MCF 10A (cell line): ENCODE measurements around the gene DGCR2. TPM values are rescaled to one million over a fixed set of nuclear protein-coding genes. Genes with fewer than 3 reads are reported as not detected.

Experiments used
- BruUV-seq: library from RNA; stranded (reverse); fragments of 400-500 nt; replicated peaks from 2 replicates; lab custom pipeline; 2021; lab: Mats Ljungman, UMichigan
- CTCF ChIA-PET: fragments of 300-600 bp; sonication (Branson Sonifier 250); formaldehyde crosslinking; extraction: SDS; loops from one replicate; lab custom pipeline; 2021; ENCODE audit warnings: antibody characterized with exemption, inconsistent platforms; lab: Yijun Ruan, JAX
- POLR2A ChIA-PET: fragments of 300-600, 350-650 bp; sonication (Branson Sonifier 250); formaldehyde crosslinking; extraction: SDS; loops from one replicate; lab custom pipeline; 2020; ENCODE audit warnings: antibody characterized with exemption, inconsistent platforms; lab: Yijun Ruan, JAX
- DNase-seq: peaks from one replicate; pipeline ENCODE4 v3.0.0-alpha.2; 2018; ENCODE audit not compliant: unreplicated experiment
- H3K27ac Mint-ChIP-seq: one replicate; pipeline ENCODE4 v1.8.0; 2022; ENCODE audit warnings: mild to moderate bottlenecking, low read depth, mixed read lengths; ENCODE audit not compliant: unreplicated experiment
- H3K27me3 Mint-ChIP-seq: one replicate; pipeline ENCODE4 v1.8.0; 2022; ENCODE audit warnings: mixed read lengths; ENCODE audit not compliant: insufficient read depth, unreplicated experiment
- H3K36me3 Mint-ChIP-seq: one replicate; pipeline ENCODE4 v1.8.0; 2022; ENCODE audit warnings: mild to moderate bottlenecking, moderate library complexity, mixed read lengths; ENCODE audit not compliant: insufficient read depth, unreplicated experiment
- H3K4me1 Mint-ChIP-seq: one replicate; pipeline ENCODE4 v1.8.0; 2022; ENCODE audit warnings: mixed read lengths; ENCODE audit not compliant: insufficient read depth, unreplicated experiment
- H3K4me3 Mint-ChIP-seq: one replicate; pipeline ENCODE4 v1.8.0; 2022; ENCODE audit warnings: mild to moderate bottlenecking, moderate library complexity, mixed read lengths; ENCODE audit not compliant: unreplicated experiment
- H3K9me3 Mint-ChIP-seq: one replicate; pipeline ENCODE4 v1.8.0; 2022; ENCODE audit warnings: mixed read lengths; ENCODE audit not compliant: unreplicated experiment
- intact Hi-C: fragments of 100-400 bp; cut with micrococcal nuclease; formaldehyde crosslinking; loops from 2 replicates; pipeline ENCODE4 v1.14.1; 2022
- total RNA-seq: library from RNA; stranded (reverse); gene quantifications from 2 replicates; pipeline ENCODE4 v1.2.3, GENCODE V29; 2022
- TF ChIP-seq, protein P1 (sequence below): fragments of 200-600 bp; IDR thresholded peaks from one replicate; pipeline ENCODE4 v1.8.0; 2022; ENCODE audit warnings: antibody characterized with exemption, mild to moderate bottlenecking; ENCODE audit not compliant: unreplicated experiment

The DGCR2 gene
- total RNA-seq, 1 experiment from 2014 or later, result 41.2 TPM

DNA sequence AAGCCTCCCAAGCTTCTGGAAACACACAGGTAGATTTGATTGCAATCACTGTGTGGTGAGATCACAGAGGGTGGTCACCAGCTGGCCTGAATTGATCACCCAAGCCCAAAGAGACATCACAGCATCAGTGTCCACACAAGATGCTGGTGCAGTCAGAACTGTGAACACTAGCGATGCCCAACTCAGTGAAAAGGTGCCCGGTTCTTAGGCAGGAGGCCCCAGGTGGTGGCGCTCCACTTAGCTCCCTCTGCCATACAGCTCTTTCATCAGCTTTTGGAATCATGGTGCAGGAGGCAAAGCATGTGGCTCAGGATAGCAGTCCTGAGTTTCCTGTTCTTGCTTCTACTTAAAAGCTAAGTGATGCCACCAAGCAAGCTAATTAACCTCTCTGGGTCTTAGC is 11.1 kb downstream of the DGCR2 start:
- Mint-ChIP-seq H3K9me3 (no peaks in the 10 kb centered on the region), H3K36me3 (peaks cover 14% of the 10 kb centered on the region), H3K27me3 (no peaks in the 10 kb centered on the region), H3K4me3 (no peak overlapping the region), H3K4me1 (peaks cover 34% of the 10 kb centered on the region), H3K27ac (no peak overlapping the region)
- ChIA-PET CTCF (interaction anchor here (0.6 to 1.8 kb wide), 5 partner anchors 8 to 131 kb away, joined by 3 to 9 read pairs (median 5); partner anchors contain the start of gene DGCR2), POLR2A (interaction anchor here (0.6 to 4.0 kb wide), 4 partner anchors 10 to 134 kb away, joined by 3 to 43 read pairs (median 8); partner anchors contain the start of genes DGCR2 and ESS2)
- intact Hi-C loops, result no loop called here
- BruUV-seq, result no TSS peak
- TF ChIP-seq, protein P1, sequence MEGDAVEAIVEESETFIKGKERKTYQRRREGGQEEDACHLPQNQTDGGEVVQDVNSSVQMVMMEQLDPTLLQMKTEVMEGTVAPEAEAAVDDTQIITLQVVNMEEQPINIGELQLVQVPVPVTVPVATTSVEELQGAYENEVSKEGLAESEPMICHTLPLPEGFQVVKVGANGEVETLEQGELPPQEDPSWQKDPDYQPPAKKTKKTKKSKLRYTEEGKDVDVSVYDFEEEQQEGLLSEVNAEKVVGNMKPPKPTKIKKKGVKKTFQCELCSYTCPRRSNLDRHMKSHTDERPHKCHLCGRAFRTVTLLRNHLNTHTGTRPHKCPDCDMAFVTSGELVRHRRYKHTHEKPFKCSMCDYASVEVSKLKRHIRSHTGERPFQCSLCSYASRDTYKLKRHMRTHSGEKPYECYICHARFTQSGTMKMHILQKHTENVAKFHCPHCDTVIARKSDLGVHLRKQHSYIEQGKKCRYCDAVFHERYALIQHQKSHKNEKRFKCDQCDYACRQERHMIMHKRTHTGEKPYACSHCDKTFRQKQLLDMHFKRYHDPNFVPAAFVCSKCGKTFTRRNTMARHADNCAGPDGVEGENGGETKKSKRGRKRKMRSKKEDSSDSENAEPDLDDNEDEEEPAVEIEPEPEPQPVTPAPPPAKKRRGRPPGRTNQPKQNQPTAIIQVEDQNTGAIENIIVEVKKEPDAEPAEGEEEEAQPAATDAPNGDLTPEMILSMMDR, result no peak
- no peak for DNase-seq

DNA sequence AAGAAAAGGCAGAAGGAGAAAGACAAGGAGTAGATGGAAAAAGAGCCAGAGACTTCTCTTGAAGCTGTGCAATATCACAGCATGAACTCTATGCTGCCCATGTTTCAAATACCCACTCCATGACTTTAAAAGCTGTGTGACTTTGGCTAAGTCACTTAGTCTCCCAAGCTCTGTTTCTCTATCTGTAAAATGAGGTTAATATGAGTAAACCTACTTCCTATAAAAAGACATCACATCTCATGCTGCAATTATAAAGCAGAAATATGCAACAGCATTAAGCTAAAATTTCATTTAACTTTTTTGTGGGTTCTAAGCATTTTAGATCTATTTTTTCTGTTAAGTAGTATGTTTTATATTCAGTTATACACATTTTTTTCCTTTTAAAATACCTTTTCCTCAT is 11.6 kb downstream of the DGCR2 start:
- Mint-ChIP-seq H3K9me3 (no peaks in the 10 kb centered on the region), H3K27ac (peak overlapping the region; percentile 94), H3K36me3 (peaks cover 14% of the 10 kb centered on the region), H3K4me3 (no peak overlapping the region), H3K27me3 (no peaks in the 10 kb centered on the region), H3K4me1 (peaks cover 34% of the 10 kb centered on the region)
- intact Hi-C loops, result no loop called here
- CTCF ChIA-PET, result interaction anchor here (0.5 to 1.8 kb wide), 5 partner anchors 9 to 519 kb away, joined by 3 to 9 read pairs (median 4); partner anchors contain the start of gene DGCR2
- BruUV-seq, result no TSS peak
- TF ChIP-seq, protein P1, result no peak
- POLR2A ChIA-PET, result interaction anchor here (1.5 to 4.0 kb wide), 3 partner anchors 10 to 34 kb away, joined by 7 to 43 read pairs (median 8); partner anchors contain the start of genes DGCR2 and ESS2
- DNase-seq, result no peak

DNA sequence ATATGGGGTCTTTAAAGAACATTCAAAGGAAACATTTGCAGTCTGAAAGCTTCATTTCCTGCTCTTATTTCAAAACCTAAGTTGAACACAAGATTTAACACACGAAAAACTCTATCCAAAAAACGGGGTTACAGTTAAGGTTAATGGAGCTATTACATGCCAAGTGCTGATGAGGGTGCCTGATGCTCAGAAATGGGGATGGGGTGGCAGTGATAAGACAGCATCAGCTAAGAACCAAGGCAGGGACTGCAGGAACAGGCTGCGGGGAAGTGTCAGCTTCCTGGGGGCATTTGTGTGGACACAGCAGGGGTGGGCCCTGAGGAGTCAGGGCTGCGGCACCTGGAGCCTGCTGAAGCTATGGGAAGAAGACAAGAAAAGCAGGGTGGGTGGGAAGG is 12.2 kb downstream of the DGCR2 start:
- no peak for DNase-seq
- Mint-ChIP-seq H3K9me3 (no peaks in the 10 kb centered on the region), H3K4me3 (peak overlapping the region; percentile 49), H3K4me1 (peaks cover 34% of the 10 kb centered on the region), H3K27ac (peak overlapping the region; percentile 94), H3K27me3 (no peaks in the 10 kb centered on the region), H3K36me3 (peaks cover 14% of the 10 kb centered on the region)
- POLR2A ChIA-PET, result interaction anchor here (0.8 to 4.0 kb wide), 5 partner anchors 11 to 64 kb away, joined by 3 to 43 read pairs (median 7); partner anchors contain the start of genes DGCR2 and ESS2
- TF ChIP-seq, protein P1, result no peak
- intact Hi-C loops, result no loop called here
- CTCF ChIA-PET, result interaction anchor here (0.5 to 1.8 kb wide), 4 partner anchors 9 to 520 kb away, joined by 3 to 9 read pairs (median 4); partner anchors contain the start of gene DGCR2
- no TSS peak for BruUV-seq

DNA sequence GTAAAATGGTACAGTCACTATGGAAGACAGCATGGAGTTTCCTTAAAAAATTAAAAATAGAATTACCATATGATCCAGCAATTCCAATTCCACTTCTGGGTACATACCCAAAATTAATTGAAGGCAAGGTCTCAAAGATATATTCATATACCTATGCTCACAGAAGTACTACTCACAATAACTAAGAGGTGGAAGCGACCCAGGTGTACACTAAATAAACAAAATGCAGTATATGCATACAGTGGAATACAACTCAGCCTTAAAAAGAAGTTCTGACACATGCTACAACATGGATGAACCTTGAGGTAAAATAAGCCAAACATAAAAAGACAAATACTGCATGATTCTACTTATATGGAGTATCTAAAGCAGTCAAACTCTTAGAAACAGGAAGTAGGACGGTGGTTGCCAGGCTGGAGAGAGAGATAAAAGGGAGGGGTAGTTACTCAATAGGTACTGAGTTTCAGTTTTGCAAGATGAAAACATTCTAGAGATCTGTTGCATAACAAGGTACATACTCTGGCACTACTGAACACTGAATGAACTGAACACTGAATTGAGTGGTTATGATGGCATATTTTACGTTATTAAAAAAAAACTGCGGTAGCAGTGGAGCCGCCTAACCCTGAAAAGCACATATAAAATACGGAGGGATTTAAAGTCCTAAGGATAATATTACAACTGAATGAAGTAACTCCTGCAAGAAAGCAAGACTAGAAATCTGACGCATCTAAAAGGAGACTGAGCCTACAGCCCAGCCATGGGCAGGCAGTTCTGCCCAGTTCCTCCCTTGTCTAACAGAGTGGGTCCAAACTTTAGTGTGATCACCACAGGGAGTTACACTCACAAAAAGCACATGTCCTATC is 12.8 kb downstream of the DGCR2 start:
- Mint-ChIP-seq H3K4me3 (peak overlapping the region; percentile 49), H3K4me1 (peaks cover 34% of the 10 kb centered on the region), H3K9me3 (no peaks in the 10 kb centered on the region), H3K27ac (peak overlapping the region; percentile 94), H3K36me3 (peaks cover 14% of the 10 kb centered on the region), H3K27me3 (no peaks in the 10 kb centered on the region)
- DNase-seq, result peak; percentile 89
- intact Hi-C loops, result no loop called here
- no TSS peak for BruUV-seq
- CTCF ChIA-PET, result interaction anchor here (0.6 to 1.8 kb wide), 3 partner anchors 9 to 24 kb away, joined by 3 to 9 read pairs (median 6); no protein-coding TSS in a partner anchor
- TF ChIP-seq, protein P1, result no peak
- POLR2A ChIA-PET, result interaction anchor here (0.8 to 4.0 kb wide), 6 partner anchors 10 to 64 kb away, joined by 3 to 43 read pairs (median 8); partner anchors contain the start of genes DGCR2 and ESS2
